ENCODE data around the gene FAM241A.

Gene FAM241A

DNA sequence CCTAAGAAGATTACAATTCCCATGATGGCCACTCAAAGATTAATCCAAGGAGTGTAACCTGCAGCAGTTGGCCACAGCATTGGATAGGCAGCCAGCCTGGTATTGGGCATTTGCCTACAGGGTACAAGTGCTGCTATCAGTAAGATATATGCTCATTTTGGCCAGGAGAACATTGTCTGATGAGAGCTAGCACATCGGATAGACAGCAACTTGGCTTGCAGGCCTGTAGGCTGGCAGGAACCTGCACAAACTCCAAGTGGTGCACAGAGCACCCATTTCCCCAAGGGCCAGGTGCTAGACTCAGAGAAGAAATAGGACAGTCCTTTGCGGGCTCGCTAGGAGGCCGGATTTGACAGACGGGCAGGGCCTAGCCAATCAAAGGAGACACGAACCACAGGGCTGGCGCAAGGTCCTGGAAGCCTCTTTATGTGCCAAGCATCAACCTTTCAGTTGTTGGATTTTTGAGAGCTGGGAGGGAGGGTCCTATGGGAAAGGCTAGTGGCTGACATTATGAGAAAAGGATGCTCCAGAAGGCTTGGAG, 74.6 kb downstream of the FAM241A start:
- no peak for DNase-seq

DNA sequence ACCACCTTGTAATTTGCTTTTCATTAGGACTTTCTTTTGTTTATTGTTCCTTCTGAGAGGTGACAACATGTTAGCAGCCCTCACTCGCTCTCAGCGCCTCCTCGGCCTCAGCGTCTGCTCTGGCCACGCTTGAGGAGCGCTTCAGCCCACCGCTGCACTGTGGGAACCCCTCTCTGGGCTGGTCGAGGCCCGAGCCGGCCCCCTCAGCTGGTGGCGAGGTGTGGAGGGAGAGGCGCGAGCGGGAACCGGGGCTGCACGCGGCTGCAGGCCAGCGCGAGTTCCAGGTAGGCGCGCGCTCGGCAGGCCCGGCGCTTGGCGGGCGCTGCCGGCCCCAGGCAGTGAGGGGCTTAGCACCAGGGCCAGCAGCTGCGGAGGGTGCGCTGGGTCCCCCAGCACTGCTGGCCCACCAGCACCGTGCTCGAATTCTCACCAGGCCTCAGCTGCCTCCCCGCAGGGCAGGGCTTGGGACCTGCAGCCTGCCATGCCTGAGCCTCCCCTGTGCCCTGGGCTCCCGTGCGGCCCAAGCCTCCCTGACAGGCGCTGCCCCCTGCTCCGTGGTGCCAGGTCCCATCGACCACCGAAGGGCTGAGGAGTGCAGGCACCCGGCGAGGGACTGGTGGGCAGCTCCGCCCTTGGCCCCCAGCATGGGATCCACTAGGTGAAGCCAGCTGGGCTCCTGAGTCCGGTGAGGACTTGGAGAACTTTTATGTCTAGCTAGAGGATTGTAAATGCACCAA, 77.1 kb downstream of the FAM241A start:
- no peak for DNase-seq

GRCh38 chr4:112225157-112225556, 79.9 kb downstream of the FAM241A start:
- no peak for DNase-seq

DNA sequence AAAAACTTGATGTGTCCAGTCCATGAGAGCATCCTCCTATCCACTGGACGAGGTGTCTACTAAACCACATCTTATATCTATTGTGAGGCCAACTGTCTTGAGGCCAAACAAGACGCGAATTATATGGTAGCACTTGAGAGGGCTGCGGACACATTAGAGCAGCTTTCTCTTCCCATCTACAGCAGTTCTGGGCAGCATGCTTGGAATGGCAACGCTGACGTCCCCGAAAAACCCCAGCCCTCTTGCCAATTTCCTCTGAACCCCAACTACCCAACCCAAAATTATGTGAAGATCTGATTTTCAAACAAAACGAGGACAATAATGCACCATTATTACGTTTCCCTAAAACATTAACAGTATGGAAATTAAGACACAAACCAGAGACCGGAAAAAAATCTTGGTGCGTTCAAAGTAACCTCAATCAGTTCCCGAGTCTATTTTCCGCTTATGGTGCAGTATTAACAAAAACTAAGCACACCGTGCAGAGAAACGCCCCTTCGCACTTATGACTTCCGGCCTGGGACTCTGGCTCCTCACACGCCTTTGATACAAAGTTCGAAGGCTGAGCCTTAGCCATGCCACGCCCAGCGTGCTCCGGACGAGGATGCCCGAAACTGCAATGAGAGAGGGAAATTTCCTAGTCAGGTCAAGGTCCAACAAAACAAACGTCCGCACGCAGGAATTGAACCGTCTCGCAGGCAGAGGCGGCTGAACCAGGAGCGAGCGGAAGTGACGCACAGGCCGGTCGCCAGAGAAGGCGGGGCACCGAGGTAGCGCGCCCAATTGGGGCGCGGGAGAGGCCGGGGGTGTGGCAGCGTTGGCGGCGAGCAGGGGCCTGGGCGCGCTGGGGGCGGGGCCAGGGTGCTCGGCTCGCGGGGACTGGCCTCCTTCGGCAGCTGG, 85.9 kb downstream of the FAM241A start:
- peak; percentile 98 for DNase-seq

DNA sequence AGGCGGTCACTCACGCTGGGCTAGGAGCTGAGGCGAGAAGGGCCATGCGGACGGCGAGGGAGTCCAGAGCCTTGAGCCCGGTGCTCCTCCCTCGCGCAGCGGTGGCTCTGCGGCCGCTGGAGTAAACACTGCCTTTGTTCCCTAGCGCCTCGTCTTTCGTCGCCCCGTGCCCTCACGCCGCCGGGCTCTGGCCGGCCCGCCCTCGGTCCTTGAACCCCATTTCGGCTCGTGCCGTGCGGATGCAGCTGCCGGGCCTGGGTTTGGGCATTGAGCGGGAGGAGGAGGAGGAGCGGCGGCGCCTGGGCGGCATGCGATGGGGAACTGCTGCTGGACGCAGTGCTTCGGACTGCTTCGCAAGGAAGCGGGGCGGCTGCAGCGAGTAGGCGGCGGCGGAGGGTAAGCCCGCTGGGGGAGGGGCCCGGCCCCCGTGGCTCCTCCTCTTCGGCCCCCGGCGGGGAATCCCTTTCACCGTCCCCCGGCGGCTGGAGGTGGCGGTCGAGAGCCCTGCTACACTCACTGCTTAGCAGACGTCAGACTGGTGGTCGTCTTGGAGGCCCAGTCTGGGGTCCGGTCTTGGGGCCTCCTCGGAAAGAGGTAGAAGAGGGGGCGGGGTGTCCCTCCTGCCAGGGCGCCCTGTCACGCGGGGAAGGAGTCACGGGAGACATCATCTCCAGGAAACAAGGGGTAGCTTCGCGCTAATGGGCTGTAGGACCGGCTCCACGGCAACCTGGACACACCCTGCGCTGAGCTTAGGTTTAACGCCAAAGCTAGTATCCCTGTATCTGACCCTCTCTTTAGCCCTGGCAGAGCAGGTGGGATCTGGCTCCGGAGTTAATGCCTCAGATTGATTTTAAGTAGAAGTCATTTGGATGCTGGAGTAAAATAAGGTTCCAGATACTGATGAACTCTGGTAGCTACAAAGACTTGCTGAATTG, 86.8 kb downstream of the FAM241A start, which contains the start of gene AP1AR:
Gene AP1AR, plus strand, starts transcription at position 9 of the 935 bp plus-strand sequence. Its CDS starts 305 bp downstream, at position 314.
- DNase-seq = peak; percentile 96

GRCh38 chr4:112234952-112235609, 89.8 kb downstream of the FAM241A start:
- DNase-seq = peak; percentile 86

GRCh38 chr4:112236040-112236439, 90.8 kb downstream of the FAM241A start:
- DNase-seq = no peak

GRCh38 chr4:112238833-112239232, 93.6 kb downstream of the FAM241A start:
- no peak for DNase-seq
